GM12878 (cell line): ENCODE data around the gene PKD1L1.

Experiments
- BCLAF1 ChIP-seq: fragments of 450-650 bp; IDR thresholded peaks from 2 replicates; pipeline ENCODE4 v1.6.1; 2017; ENCODE audit warnings: antibody characterized with exemption, mild to moderate bottlenecking, moderate library complexity
- BRCA1 ChIP-seq: IDR thresholded peaks from 2 replicates; pipeline ENCODE4 v1.6.1; 2011; ENCODE audit warnings: low read depth, low read length, improper control_type of control experiment
- CEBPB ChIP-seq, 2 experiments: fragments of 150-350 bp in 1 of 2; IDR thresholded peaks; 2 replicates each; pipeline ENCODE4 v1.6.1; 2012 to 2014; ENCODE audit warnings: low read depth in 2 of 2, low read length in 2 of 2, borderline replicate concordance in 1 of 2, inconsistent platforms in 1 of 2
- CTCF ChIP-seq, 3 experiments: IDR thresholded peaks in 2 of 3; conservative IDR thresholded peaks in 1 of 3; 2 replicates each; pipeline ENCODE4 v1.5.1; 2011; ENCODE audit warnings: low read depth in 3 of 3, low read length in 3 of 3, mild to moderate bottlenecking in 3 of 3, control low read depth in 2 of 3, moderate library complexity in 2 of 3, inconsistent platforms in 1 of 3, mixed read lengths in 1 of 3; ENCODE audit not compliant: control insufficient read depth in 2 of 3, insufficient read depth in 1 of 3; ENCODE audit errors: extremely low read depth in 1 of 3
- E2F8 ChIP-seq: fragments of 450-650 bp; IDR thresholded peaks from 2 replicates; pipeline ENCODE4 v1.6.1; 2018; ENCODE audit warnings: mild to moderate bottlenecking, low read depth, moderate library complexity; ENCODE audit not compliant: partially characterized antibody
- EGR1 ChIP-seq, 2 experiments: IDR thresholded peaks; 1 replicate in 1 of 2; 2 replicates in 1 of 2; pipeline ENCODE4 v1.6.1; 2011 to 2012; ENCODE audit warnings: low read depth in 2 of 2, low read length in 2 of 2, borderline replicate concordance in 1 of 2, mild to moderate bottlenecking in 1 of 2, moderate library complexity in 1 of 2
- EZH2 ChIP-seq: IDR thresholded peaks from 2 replicates; pipeline ENCODE4 v1.6.1; 2012; ENCODE audit warnings: low read depth, mild to moderate bottlenecking, control low read depth, inconsistent platforms, low read length, borderline replicate concordance; ENCODE audit not compliant: control insufficient read depth
- POLR2A ChIP-seq: IDR thresholded peaks from 2 replicates; pipeline ENCODE4 v1.6.1; 2011; ENCODE audit warnings: low read depth, mild to moderate bottlenecking, low read length
- RAD51 ChIP-seq: fragments of 450-650 bp; IDR thresholded peaks from 2 replicates; pipeline ENCODE4 v1.6.1; 2016; ENCODE audit warnings: moderate library complexity, mild to moderate bottlenecking, inconsistent platforms
- RFX5 ChIP-seq: IDR thresholded peaks from 2 replicates; pipeline ENCODE4 v1.6.1; 2011; ENCODE audit warnings: low read depth, low read length, improper control_type of control experiment
- SUZ12 ChIP-seq: fragments of 200-600 bp; sonication (generic); IDR thresholded peaks from one replicate; pipeline ENCODE4 v1.6.1; 2018; ENCODE audit warnings: antibody characterized with exemption, mild to moderate bottlenecking; ENCODE audit not compliant: unreplicated experiment
- ZNF622 ChIP-seq: fragments of 450-650 bp; IDR thresholded peaks from 2 replicates; pipeline ENCODE4 v1.6.1; 2017; ENCODE audit warnings: mild to moderate bottlenecking, inconsistent platforms

- TF ChIP-seq CEBPB (IDR thresholded peaks at IDR 0.05; ENCODE audit: borderline replicate concordance in 1 of 2, low read depth in 2 of 2, low read length in 2 of 2) (no peak), EGR1 (IDR thresholded peaks at IDR 0.05; ENCODE audit: borderline replicate concordance in 1 of 2, low read depth in 2 of 2, low read length in 2 of 2) (no peak), SUZ12 (no peak), CTCF (IDR thresholded peaks at IDR 0.05 in 2 of 3, conservative IDR thresholded peaks at IDR 0.05 in 1 of 3; ENCODE audit: control insufficient read depth in 2 of 3, extremely low read depth in 1 of 3, insufficient read depth in 1 of 3, low read depth in 3 of 3, low read length in 3 of 3) (peak in 1 of 3 experiments; percentile 14; a peak in 1 of 6 replicates), RAD51 (no peak), BRCA1 (no peak), ZNF622 (no peak), POLR2A (no peak), E2F8 (no peak), EZH2 (no peak), RFX5 (no peak), BCLAF1 (no peak)
Measured at GRCh38 chr7:47937711-47938573, 10.3 kb downstream of the PKD1L1 start.
